Tibial nerve (tissue), 4 donors: ENCODE data around the gene DNAJB2. TPM values are rescaled to one million over a fixed set of nuclear protein-coding genes. Genes with fewer than 3 reads are reported as not detected.
A peak's percentile ranks its signal among the peaks of the same experiment; 100 is the strongest.

Source experiments
- DNase-seq, 2 donors: peaks; one replicate each; pipeline ENCODE4 v3.0.0-alpha.2; 2019; ENCODE audit warnings: low spot score in 2 of 2
- H3K27ac ChIP-seq, 4 donors: fragments of 200-600 bp; sonication (generic) in 3 of 4; one replicate each; pipeline ENCODE4 v1.5.1; 2017 to 2019; ENCODE audit warnings: mild to moderate bottlenecking in 1 of 4
- H3K27me3 ChIP-seq, 2 donors: fragments of 200-600 bp; sonication (generic) in 1 of 2; one replicate each; pipeline versions ENCODE4 v1.5.1 to v1.6.0; 2017 to 2019
- H3K36me3 ChIP-seq, 3 donors: fragments of 200-600 bp; sonication (generic); one replicate each; pipeline ENCODE4 v1.5.1; 2018 to 2019
- H3K4me1 ChIP-seq, 4 donors: fragments of 200-600 bp; sonication (generic) in 3 of 4; one replicate each; pipeline ENCODE4 v1.5.1; 2017 to 2019
- H3K4me3 ChIP-seq, 4 donors: fragments of 200-600 bp; sonication (generic) in 3 of 4; one replicate each; pipeline ENCODE4 v1.5.1; 2017 to 2019; ENCODE audit warnings: mild to moderate bottlenecking in 1 of 4, moderate library complexity in 1 of 4
- H3K9me3 ChIP-seq, 4 donors: fragments of 200-600 bp; sonication (generic) in 3 of 4; one replicate each; pipeline ENCODE4 v1.5.1; 2017 to 2019
- EP300 ChIP-seq, 2 donors: sonication (generic); formaldehyde crosslinking; IDR thresholded peaks; one replicate each; pipeline ENCODE4 v1.6.1; 2017; ENCODE audit warnings: antibody characterized with exemption in 2 of 2, mild to moderate bottlenecking in 1 of 2
- POLR2A ChIP-seq, 2 donors: fragments of 450-650 bp; IDR thresholded peaks; one replicate each; pipeline ENCODE4 v1.6.1; 2017; ENCODE audit warnings: antibody characterized with exemption in 2 of 2, mild to moderate bottlenecking in 2 of 2, moderate library complexity in 2 of 2
- WGBS, 2 donors: methylation state at CpG; one replicate each; pipeline ENCODE4 v1.1.5; 2018; 5-methylcytosine and 5-hydroxymethylcytosine counted together
- total RNA-seq, 4 donors: library from RNA; depleted of rRNA; stranded (reverse); fragments of >200 nt; gene quantifications; one replicate each; pipeline ENCODE4 v1.1.0, GENCODE V29; 2016
- TF ChIP-seq, protein P1 (sequence below), 5 experiments: fragments of 200-600 bp in 3 of 5; fragments of 450-650 bp in 2 of 5; sonication (generic) in 3 of 5; IDR thresholded peaks; one replicate each; pipeline ENCODE4 v1.5.1; 2016 to 2019; ENCODE audit warnings: antibody characterized with exemption in 5 of 5, mild to moderate bottlenecking in 3 of 5, moderate library complexity in 2 of 5

The DNAJB2 gene
- total RNA-seq, 4 donors from 2014 or later, result 95.7 to 106 (median 102) TPM

DNA sequence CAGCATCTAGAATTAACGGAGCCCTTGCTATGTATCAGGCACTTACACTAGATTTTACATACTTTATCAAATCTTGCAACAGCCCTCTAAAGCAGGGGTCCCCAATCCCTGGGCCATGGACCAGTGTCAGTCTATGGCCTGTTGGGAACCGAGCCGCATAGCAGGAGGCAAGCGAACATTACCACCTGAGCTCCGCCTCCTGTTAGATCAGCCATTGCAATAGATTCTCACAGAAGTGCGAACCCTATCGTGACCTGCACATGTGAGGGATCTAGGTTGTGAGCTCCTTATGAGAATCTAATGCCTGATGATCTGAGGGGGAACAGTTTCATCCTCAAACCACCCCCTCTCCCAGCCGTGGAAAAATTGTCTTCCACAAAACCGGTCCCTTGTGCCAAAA lies 13.4 kb downstream of the DNAJB2 start:
- peaks cover 0 to 52% (median 22%) of the 10 kb centered on the region in 4 donors for H3K4me1 ChIP-seq

DNA sequence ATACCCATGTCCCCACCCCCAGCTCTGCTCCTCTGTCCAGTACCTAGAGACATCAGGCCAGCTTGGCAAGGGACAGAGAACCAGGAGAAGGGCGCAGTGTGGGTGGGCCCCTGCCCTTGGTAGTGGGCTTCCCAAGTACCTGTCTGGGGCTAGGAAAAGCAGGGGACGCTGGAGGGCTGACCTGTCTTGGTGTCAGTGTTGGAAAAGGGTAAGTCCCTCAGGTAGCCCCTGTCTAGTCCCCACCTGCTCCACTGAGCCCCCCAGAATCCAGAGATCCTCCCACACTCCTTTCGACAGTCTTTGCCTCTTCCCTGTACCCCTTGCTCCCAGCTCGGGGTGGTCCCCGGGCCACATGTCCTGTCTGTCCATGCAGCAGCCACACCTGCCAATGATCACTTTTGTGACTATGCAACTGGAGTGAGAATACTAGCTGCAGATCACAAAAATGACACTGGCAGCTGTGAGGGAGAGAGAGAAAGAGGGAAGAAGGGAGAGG lies 14.6 kb downstream of the DNAJB2 start:
- no peaks in the 10 kb centered on the region for H3K36me3 ChIP-seq
- no peak for DNase-seq
- no peaks in the 10 kb centered on the region for H3K9me3 ChIP-seq
- H3K4me3 ChIP-seq, result peak overlapping the region in 1 of 4 donors; percentile 41
- peaks cover 0 to 43% (median 16%) of the 10 kb centered on the region in 4 donors for H3K4me1 ChIP-seq
- no peaks in the 10 kb centered on the region for H3K27me3 ChIP-seq
- 76 to 79% methylated on average over 5 of the region's 5 CpGs for WGBS, 2 donors
- peak overlapping the region; percentile 86 to 100 (median 90) for H3K27ac ChIP-seq
- TF ChIP-seq, protein P1, sequence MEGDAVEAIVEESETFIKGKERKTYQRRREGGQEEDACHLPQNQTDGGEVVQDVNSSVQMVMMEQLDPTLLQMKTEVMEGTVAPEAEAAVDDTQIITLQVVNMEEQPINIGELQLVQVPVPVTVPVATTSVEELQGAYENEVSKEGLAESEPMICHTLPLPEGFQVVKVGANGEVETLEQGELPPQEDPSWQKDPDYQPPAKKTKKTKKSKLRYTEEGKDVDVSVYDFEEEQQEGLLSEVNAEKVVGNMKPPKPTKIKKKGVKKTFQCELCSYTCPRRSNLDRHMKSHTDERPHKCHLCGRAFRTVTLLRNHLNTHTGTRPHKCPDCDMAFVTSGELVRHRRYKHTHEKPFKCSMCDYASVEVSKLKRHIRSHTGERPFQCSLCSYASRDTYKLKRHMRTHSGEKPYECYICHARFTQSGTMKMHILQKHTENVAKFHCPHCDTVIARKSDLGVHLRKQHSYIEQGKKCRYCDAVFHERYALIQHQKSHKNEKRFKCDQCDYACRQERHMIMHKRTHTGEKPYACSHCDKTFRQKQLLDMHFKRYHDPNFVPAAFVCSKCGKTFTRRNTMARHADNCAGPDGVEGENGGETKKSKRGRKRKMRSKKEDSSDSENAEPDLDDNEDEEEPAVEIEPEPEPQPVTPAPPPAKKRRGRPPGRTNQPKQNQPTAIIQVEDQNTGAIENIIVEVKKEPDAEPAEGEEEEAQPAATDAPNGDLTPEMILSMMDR (IDR thresholded peaks at IDR 0.05), result no peak
- no peak for TF ChIP-seq POLR2A (IDR thresholded peaks at IDR 0.05)
- TF ChIP-seq EP300 (IDR thresholded peaks at IDR 0.05), result no peak

More for the DNA sequence above, 13.4 kb downstream of the DNAJB2 start:
- 88 to 93% methylated on average over 9 of the region's 9 CpGs for WGBS, 2 donors
- TF ChIP-seq EP300 (IDR thresholded peaks at IDR 0.05) (no peak), POLR2A (IDR thresholded peaks at IDR 0.05) (no peak)
- TF ChIP-seq, protein P1 (IDR thresholded peaks at IDR 0.05), result no peak
- peak overlapping the region in 2 of 4 donors; percentile 99 to 100 for H3K27ac ChIP-seq
- H3K36me3 ChIP-seq, result no peaks in the 10 kb centered on the region
- H3K4me3 ChIP-seq, result no peak overlapping the region
- no peaks in the 10 kb centered on the region for H3K27me3 ChIP-seq
- no peaks in the 10 kb centered on the region for H3K9me3 ChIP-seq
- no peak for DNase-seq

DNA sequence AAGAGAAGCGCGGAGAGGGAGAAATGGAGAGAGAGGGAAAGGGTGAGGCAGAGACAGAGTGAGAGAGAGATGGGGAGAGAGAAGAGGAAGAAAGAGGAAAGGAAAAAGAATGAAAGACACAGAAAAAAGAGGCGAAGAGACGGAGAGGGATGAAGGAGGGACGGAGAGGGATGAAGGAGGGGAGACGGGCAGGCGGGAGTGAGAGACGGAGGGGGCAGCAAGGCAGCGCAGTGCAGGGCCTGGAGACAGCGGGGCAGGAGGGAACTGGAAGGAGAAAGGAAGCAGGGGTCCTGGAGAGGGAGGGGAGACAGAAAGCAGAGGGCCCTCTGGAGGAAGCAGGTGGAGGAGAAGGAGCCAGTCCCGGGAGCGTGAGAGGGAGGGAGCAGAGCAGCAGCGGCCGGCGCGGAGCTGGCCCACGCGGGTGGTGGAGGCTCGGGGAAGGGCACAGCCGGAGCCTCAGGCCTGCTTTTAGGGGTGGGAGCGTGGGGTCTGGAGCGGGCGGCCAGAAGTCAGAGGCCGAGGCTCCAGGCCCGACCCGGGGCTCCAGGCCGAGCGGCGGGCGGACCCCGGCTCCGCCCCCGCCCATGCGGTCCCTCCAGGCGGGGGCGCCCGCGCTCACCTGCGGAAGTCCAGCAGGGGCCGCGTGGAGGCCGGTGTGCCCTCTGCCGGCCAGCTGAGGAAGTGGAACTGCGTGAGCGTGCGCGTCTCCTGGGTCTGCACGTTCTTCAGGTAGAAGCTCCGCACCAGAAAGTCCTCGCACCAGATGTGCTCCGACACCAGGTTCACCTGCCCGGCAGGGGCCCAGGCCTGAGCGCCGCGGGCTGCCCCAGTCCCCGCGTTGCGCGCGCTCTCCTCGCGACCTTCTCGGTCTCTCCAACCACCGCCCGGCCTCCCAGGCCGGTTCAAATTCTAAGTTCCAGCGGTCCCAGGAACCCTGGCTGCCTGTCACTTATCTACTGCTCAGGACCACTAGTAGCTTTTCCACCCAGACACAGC lies 15.5 kb downstream of the DNAJB2 start:
- 7 to 8% methylated on average over 33 to 41 of the region's 67 CpGs for WGBS, 2 donors
- peak; percentile 75 to 80 for DNase-seq

DNA sequence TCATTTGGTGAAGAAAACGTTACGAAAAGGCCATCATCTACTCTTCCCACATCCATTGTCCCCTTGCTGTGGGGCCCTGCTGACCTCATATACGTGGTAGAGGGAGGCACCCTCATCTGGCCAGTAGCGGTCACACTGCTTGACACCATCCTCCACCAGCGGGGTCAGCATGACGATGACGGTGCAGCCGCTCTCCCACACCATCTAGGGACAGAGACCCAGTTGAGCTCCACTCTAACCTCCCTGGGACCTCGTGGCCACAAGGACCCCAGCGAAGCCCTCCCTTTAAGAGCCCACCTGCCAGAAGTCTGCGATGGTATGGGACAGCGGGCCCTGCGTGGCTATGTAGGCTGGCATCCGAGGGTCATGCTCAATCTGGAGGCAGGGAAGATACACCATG lies 17.0 kb downstream of the DNAJB2 start:
- H3K4me1 ChIP-seq, result peaks cover 0 to 25% (median 3%) of the 10 kb centered on the region in 4 donors
- H3K27me3 ChIP-seq, result peaks cover 0 to 10% of the 10 kb centered on the region in 2 donors
- WGBS, 2 donors, result 80 to 81% methylated on average over 14 of the region's 14 CpGs
- TF ChIP-seq, protein P1 (IDR thresholded peaks at IDR 0.05), result no peak
- TF ChIP-seq EP300 (IDR thresholded peaks at IDR 0.05) (no peak), POLR2A (IDR thresholded peaks at IDR 0.05) (no peak)
- no peak for DNase-seq
- H3K9me3 ChIP-seq, result no peaks in the 10 kb centered on the region
- H3K27ac ChIP-seq, result no peak overlapping the region
- no peak overlapping the region for H3K4me3 ChIP-seq
- H3K36me3 ChIP-seq, result no peaks in the 10 kb centered on the region

More for the DNA sequence above, 15.5 kb downstream of the DNAJB2 start:
- H3K4me1 ChIP-seq, result peaks cover 0 to 38% (median 10%) of the 10 kb centered on the region in 4 donors
- no peaks in the 10 kb centered on the region for H3K9me3 ChIP-seq
- H3K36me3 ChIP-seq, result no peaks in the 10 kb centered on the region
- TF ChIP-seq, protein P1 (IDR thresholded peaks at IDR 0.05), result peak; percentile 99 to 100 (median 100)
- TF ChIP-seq POLR2A (IDR thresholded peaks at IDR 0.05), result peak; percentile 11 to 82
- peak in 1 of 2 donors; percentile 76 for TF ChIP-seq EP300 (IDR thresholded peaks at IDR 0.05)
- peaks cover 0 to 4% of the 10 kb centered on the region in 2 donors for H3K27me3 ChIP-seq
- H3K27ac ChIP-seq, result peak overlapping the region; percentile 86 to 100 (median 90)
- H3K4me3 ChIP-seq, result peak overlapping the region; percentile 41 to 70 (median 52)
